H1 (cell line): Measurements from ENCODE around the gene TTLL5.

Experiments
- ATF3 ChIP-seq: IDR thresholded peaks from 2 replicates; pipeline ENCODE4 v1.6.1; 2011; ENCODE audit warnings: low read depth, mild to moderate bottlenecking, low read length; ENCODE audit not compliant: insufficient read depth
- CTCF ChIP-seq, 3 experiments: IDR thresholded peaks; 1 replicate in 2 of 3; 2 replicates in 1 of 3; pipeline versions ENCODE4 v1.5.1 to v1.6.1; 2011; ENCODE audit warnings: low read length in 3 of 3, mild to moderate bottlenecking in 3 of 3, inconsistent platforms in 2 of 3, low read depth in 1 of 3, moderate library complexity in 1 of 3; ENCODE audit not compliant: insufficient read depth in 1 of 3; ENCODE audit errors: control extremely low read depth in 1 of 3
- JUND ChIP-seq: IDR thresholded peaks from 2 replicates; pipeline ENCODE4 v1.6.1; 2011; ENCODE audit warnings: mild to moderate bottlenecking, improper control_type of control experiment, low read length
- KDM1A ChIP-seq: fragments of 200-600, 300-600 bp; sonication (generic); IDR thresholded peaks from 2 replicates; pipeline ENCODE4 v1.7.1; 2016; ENCODE audit warnings: mild to moderate bottlenecking, low read length, borderline replicate concordance
- NANOG ChIP-seq: IDR thresholded peaks from 2 replicates; pipeline ENCODE4 v1.6.1; 2011; ENCODE audit warnings: low read length, low read depth, mild to moderate bottlenecking, inconsistent platforms; ENCODE audit not compliant: insufficient read depth, poor library complexity, severe bottlenecking
- POLR2AphosphoS5 ChIP-seq: IDR thresholded peaks from 2 replicates; pipeline ENCODE4 v1.6.1; 2011; ENCODE audit warnings: low read depth, low read length
- RNF2 ChIP-seq: fragments of 200-900, 300-1000 bp; sonication (generic); IDR thresholded peaks from 2 replicates; pipeline ENCODE4 v1.7.1; 2016; ENCODE audit warnings: borderline replicate concordance, low read depth, mild to moderate bottlenecking, antibody characterized with exemption, low read length; ENCODE audit not compliant: poor library complexity, severe bottlenecking; ENCODE audit errors: missing control alignments
- SIN3A ChIP-seq, 2 experiments: IDR thresholded peaks in 1 of 2; conservative IDR thresholded peaks in 1 of 2; 2 replicates each; pipeline ENCODE4 v1.6.1; 2011 to 2012; ENCODE audit warnings: low read length in 2 of 2, improper control_type of control experiment in 1 of 2, low read depth in 1 of 2, mild to moderate bottlenecking in 1 of 2
- USF2 ChIP-seq: IDR thresholded peaks from 2 replicates; pipeline ENCODE4 v1.6.1; 2011; ENCODE audit warnings: low read length, improper control_type of control experiment

GRCh38 chr14:75783184-75783583 is 122.1 kb downstream of the TTLL5 start:
- no peak for TF ChIP-seq SIN3A (conservative IDR thresholded peaks at IDR 0.05 in 1 of 2, IDR thresholded peaks at IDR 0.05 in 1 of 2; ENCODE audit: low read depth in 1 of 2, low read length in 2 of 2)
- TF ChIP-seq CTCF (IDR thresholded peaks at IDR 0.05; ENCODE audit: control extremely low read depth in 1 of 3, insufficient read depth in 1 of 3, low read depth in 1 of 3, low read length in 3 of 3): no peak
- no peak for TF ChIP-seq POLR2AphosphoS5
- TF ChIP-seq KDM1A: no peak
- no peak for TF ChIP-seq ATF3
- no peak for TF ChIP-seq JUND
- TF ChIP-seq RNF2: no peak
- no peak for TF ChIP-seq NANOG
- no peak for TF ChIP-seq USF2
